HepG2 (cell line): ENCODE data around the gene CDC42BPG. TPM values are rescaled to one million over a fixed set of nuclear protein-coding genes. Genes with fewer than 3 reads are reported as not detected.
A peak's percentile ranks its signal among the peaks of the same experiment; 100 is the strongest.

Experiments
- ATF5 ChIP-seq: sonication (generic); formaldehyde crosslinking; IDR thresholded peaks from 2 replicates; pipeline ENCODE4 v1.4.0; 2020; ENCODE audit warnings: mild to moderate bottlenecking, low read depth, missing genetic modification reagents
- CREB1 ChIP-seq, 2 experiments: fragments of 450-650 bp in 1 of 2; IDR thresholded peaks; 2 replicates each; pipeline ENCODE4 v1.6.1; 2016 to 2017; ENCODE audit warnings: control low read depth in 1 of 2, mild to moderate bottlenecking in 1 of 2, missing compliant biosample characterization in 1 of 2, missing genetic modification characterization in 1 of 2
- ETV5 ChIP-seq: IDR thresholded peaks from 2 replicates; pipeline ENCODE4 v1.6.1; 2018; ENCODE audit warnings: missing biosample characterization, missing genetic modification reagents, inconsistent platforms, borderline replicate concordance
- IRF9 ChIP-seq: sonication (generic); formaldehyde crosslinking; IDR thresholded peaks from 2 replicates; pipeline ENCODE4 v1.8.0; 2022; ENCODE audit warnings: missing genetic modification reagents, mild to moderate bottlenecking, borderline replicate concordance
- KDM4B ChIP-seq: sonication (generic); formaldehyde crosslinking; IDR thresholded peaks from 2 replicates; pipeline ENCODE4 v1.4.0; 2020; ENCODE audit warnings: missing genetic modification reagents
- NCOR1 ChIP-seq: fragments of 200-600 bp; sonication (generic); IDR thresholded peaks from 2 replicates; pipeline ENCODE4 v1.7.0; 2017; ENCODE audit warnings: antibody characterized with exemption, low read length, borderline replicate concordance
- POLR2G ChIP-seq: fragments of 200-400 bp; formaldehyde crosslinking; IDR thresholded peaks from 2 replicates; pipeline ENCODE4 v1.6.1; 2018; ENCODE audit warnings: mild to moderate bottlenecking, low read depth, low read length, moderate library complexity
- TCF12 ChIP-seq, 2 experiments: fragments of 450-650 bp in 1 of 2; sonication (generic) in 1 of 2; formaldehyde crosslinking in 1 of 2; IDR thresholded peaks; 2 replicates each; pipeline versions ENCODE4 v1.6.1 to v1.8.0; 2017 to 2022; ENCODE audit warnings: antibody characterized with exemption in 1 of 2, mild to moderate bottlenecking in 1 of 2, missing genetic modification reagents in 1 of 2, moderate library complexity in 1 of 2
- TEF ChIP-seq: sonication (generic); formaldehyde crosslinking; IDR thresholded peaks from 2 replicates; pipeline ENCODE4 v1.5.0; 2020; ENCODE audit warnings: missing genetic modification reagents
- ZNF17 ChIP-seq: sonication (generic); formaldehyde crosslinking; IDR thresholded peaks from 2 replicates; pipeline ENCODE4 v1.5.0; 2020; ENCODE audit warnings: mild to moderate bottlenecking, missing genetic modification reagents
- ZNF326 ChIP-seq: sonication (generic); formaldehyde crosslinking; IDR thresholded peaks from 2 replicates; pipeline ENCODE4 v1.4.0; 2020; ENCODE audit warnings: missing genetic modification reagents, borderline replicate concordance
- ZNF331 ChIP-seq: sonication (generic); formaldehyde crosslinking; IDR thresholded peaks from 2 replicates; pipeline ENCODE4 v1.4.0; 2020; ENCODE audit warnings: missing genetic modification reagents
- ZNF589 ChIP-seq: sonication (generic); formaldehyde crosslinking; conservative IDR thresholded peaks from 2 replicates; pipeline ENCODE4 v1.8.0; 2022; ENCODE audit warnings: mild to moderate bottlenecking, moderate library complexity, missing genetic modification reagents
- ZNF775 ChIP-seq: sonication (generic); formaldehyde crosslinking; IDR thresholded peaks from 2 replicates; pipeline ENCODE4 v1.4.0; 2020; ENCODE audit warnings: missing genetic modification reagents, mild to moderate bottlenecking, moderate library complexity, borderline replicate concordance
- polyA plus RNA-seq, 8 experiments: library from polyadenylated mRNA; depleted of rRNA in 3 of 8; stranded (reverse) in 7 of 8; unstranded in 1 of 8; fragments of >200 nt; fragmentation: Illumina TruSeq in 4 of 8; extraction: Trizol in 4 of 8; gene quantifications; 2 replicates each; pipeline versions ENCODE4 v1.2.1 to v1.2.3, GENCODE V29; 2011 to 2016; ENCODE audit warnings: low read depth in 4 of 8, missing spikeins in 1 of 8, mixed read lengths in 1 of 8; ENCODE audit not compliant: insufficient read depth in 1 of 8
- total RNA-seq, 5 experiments: library from RNA; depleted of rRNA; stranded (reverse); fragments of >200 nt; fragmentation: Illumina TruSeq; extraction: Trizol; gene quantifications; 2 replicates each; pipeline ENCODE4 v1.2.3, GENCODE V29; 2016; ENCODE audit warnings: low read depth in 1 of 5
- TF ChIP-seq, protein P1 (sequence below): sonication (generic); formaldehyde crosslinking; IDR thresholded peaks from 2 replicates; pipeline ENCODE4 v1.4.0; 2020; ENCODE audit warnings: mild to moderate bottlenecking, missing genetic modification reagents

Gene CDC42BPG
- total and polyA plus RNA-seq, 2 of the 13 experiments (the other 11 are each of a cell fraction or from before 2014, with no cell fraction given): 0.55 to 1.4 TPM

DNA sequence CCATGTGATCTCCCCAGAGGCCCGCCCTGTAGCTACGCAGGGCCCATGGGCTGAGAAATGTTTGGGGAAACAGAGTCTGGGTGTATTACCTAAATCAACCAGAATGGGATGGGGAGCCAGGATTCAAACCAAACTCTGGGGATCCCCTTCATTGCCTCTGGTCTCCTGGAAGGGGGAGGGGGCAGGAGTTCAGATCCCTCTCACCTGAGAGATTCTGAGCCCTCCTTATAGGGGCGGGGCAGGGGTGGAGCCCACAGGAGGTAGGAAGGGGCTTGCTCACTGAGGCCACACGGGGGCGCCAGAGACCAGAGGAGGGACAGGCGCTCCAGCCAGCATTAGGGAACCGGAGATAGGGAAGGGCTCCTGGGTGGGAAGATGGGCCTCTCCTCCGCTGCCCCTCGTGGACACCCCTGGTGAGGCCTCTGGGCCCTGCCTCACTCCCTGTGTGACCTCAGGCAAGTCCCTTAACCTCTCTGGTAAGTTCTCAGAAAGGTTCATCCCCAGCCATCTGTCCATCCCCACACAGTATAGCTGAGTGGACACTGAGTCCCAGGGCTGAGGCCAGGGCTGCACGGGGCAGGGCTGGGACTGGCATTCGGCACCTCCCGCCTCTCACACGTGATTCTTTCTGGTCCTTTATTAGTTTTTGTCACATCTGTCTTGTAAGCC lies 2.7 kb upstream of the CDC42BPG start (continued):
- TF ChIP-seq KDM4B (CRISPR knock-in tag) (0 out of 2 replicates have a peak, but pooled peaks have one; percentile 55), ZNF775 (CRISPR knock-in tag) (no peak), NCOR1 (no peak; the same call in 1 of the 2 replicates), ZNF326 (CRISPR knock-in tag) (no peak), ZNF17 (CRISPR knock-in tag) (no peak), TCF12 (IDR thresholded peaks at IDR 0.05) (no peak), TCF12 (CRISPR knock-in tag; IDR thresholded peaks at IDR 0.05) (0 out of 2 replicates have a peak, but pooled peaks have one; percentile 16), ATF5 (CRISPR knock-in tag) (no peak), ZNF331 (CRISPR knock-in tag) (no peak), CREB1 (IDR thresholded peaks at IDR 0.05) (no peak), CREB1 (CRISPR knock-in tag; IDR thresholded peaks at IDR 0.05) (no peak), ZNF589 (CRISPR knock-in tag) (no peak), ETV5 (CRISPR knock-in tag) (peak; percentile 66), TEF (CRISPR knock-in tag) (no peak), POLR2G (no peak), IRF9 (no peak)
- TF ChIP-seq, protein P1, sequence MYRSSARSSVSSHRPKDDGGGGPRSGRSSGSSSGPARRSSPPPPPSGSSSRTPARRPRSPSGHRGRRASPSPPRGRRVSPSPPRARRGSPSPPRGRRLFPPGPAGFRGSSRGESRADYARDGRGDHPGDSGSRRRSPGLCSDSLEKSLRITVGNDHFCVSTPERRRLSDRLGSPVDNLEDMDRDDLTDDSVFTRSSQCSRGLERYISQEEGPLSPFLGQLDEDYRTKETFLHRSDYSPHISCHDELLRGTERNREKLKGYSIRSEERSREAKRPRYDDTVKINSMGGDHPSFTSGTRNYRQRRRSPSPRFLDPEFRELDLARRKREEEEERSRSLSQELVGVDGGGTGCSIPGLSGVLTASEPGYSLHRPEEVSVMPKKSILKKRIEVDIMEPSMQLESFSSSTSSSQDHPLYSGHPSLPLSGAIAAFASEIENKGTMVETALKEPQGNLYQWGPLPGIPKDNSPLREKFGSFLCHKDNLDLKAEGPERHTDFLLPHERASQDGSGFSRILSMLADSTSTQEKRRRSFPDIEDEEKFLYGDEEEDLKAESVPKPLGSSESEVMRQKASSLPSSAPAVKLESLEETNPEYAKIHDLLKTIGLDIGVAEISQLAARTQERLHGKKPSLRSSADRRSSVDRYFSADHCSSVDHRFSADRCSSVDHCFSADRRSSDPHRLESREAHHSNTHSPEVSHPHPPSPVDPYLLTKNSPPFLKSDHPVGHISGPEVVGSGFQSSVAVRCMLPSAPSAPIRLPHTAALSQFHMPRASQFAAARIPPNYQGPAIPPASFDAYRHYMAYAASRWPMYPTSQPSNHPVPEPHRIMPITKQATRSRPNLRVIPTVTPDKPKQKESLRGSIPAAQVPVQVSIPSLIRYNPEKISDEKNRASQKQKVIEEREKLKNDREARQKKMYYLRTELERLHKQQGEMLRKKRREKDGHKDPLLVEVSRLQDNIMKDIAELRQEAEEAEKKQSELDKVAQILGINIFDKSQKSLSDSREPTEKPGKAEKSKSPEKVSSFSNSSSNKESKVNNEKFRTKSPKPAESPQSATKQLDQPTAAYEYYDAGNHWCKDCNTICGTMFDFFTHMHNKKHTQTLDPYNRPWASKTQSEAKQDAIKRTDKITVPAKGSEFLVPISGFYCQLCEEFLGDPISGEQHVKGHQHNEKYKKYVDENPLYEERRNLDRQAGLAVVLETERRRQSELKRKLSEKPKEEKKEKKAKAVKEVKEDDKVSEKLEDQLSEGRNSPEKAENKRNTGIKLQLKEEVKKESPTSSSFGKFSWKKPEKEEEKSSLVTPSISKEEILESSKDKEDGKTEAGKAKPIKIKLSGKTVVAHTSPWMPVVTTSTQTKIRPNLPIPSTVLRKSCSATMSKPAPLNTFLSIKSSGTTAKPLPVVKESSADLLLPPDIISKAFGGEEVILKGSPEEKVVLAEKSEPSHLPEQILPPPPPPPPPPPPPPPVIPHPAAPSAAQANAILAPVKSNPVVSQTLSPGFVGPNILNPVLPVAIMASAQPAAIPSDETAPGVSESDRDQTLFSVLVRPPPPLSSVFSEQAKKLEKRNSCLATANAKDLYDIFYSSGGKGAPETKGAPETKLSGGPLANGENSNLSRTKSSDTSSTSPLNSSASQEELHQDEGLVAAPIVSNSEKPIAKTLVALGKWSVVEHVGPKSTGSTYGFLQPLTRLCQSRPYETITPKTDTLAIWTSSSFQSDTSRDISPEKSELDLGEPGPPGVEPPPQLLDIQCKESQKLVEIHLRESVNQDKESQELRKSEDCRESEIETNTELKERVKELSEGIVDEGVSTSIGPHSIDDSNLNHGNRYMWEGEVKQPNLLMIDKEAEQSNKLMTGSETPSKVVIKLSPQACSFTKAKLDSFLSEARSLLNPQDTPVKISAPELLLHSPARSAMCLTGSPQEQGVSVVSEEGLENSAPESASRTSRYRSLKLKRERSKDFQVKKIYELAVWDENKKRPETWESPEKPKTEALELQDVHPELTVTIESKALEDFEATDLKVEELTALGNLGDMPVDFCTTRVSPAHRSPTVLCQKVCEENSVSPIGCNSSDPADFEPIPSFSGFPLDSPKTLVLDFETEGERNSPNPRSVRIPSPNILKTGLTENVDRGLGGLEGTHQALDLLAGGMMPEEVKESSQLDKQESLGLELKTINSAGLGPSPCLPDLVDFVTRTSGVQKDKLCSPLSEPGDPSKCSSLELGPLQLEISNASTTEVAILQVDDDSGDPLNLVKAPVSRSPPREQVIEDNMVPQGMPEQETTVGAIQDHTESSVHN: no peak
